ENCODE measurements around the gene OAT. TPM values are rescaled to one million over a fixed set of nuclear protein-coding genes. Genes with fewer than 3 reads are reported as not detected.

The OAT gene
- total and polyA plus RNA-seq, 12 donors = 15.1 to 46.9 (median 31.5) TPM

GRCh38 chr10:124388823-124389612 lies 29.7 kb downstream of the OAT start:
- Histone ChIP-seq H3K4me1 (peaks cover 0 to 12% (median 6%) of the 10 kb centered on the region in 9 donors), H3K9me3 (no peaks in the 10 kb centered on the region), H3K27ac (peak overlapping the region in 3 of 10 donors; percentile 19 to 79 (median 24)), H3K27me3 (peaks cover 0 to 5% (median 0%) of the 10 kb centered on the region in 7 donors), H3K36me3 (no peaks in the 10 kb centered on the region), H3K4me3 (peak overlapping the region; percentile 40 to 72 (median 60))
- intact Hi-C loops (cut with DNase I) = loop anchor here in 9 of 10 donors (1.0 to 10.0 kb wide), 5 partner anchors 392 to 807 kb away; no protein-coding TSS in a partner anchor
- peak; percentile 82 to 99 (median 98) for TF ChIP-seq CTCF (IDR thresholded peaks at IDR 0.05)
- ATAC-seq (peak; percentile 97 to 100 (median 99)), DNase-seq (peak; percentile 85 to 93)
- WGBS, 2 donors = 1 to 3% methylated on average over 73 to 74 of the region's 74 CpGs

GRCh38 chr10:124388476-124388822 lies 30.3 kb downstream of the OAT start:
- ATAC-seq (peak in 3 of 8 donors; percentile 5 to 24 (median 21)), DNase-seq (no peak)
- H3K27me3 ChIP-seq = peaks cover 0 to 5% (median 0%) of the 10 kb centered on the region in 7 donors
- intact Hi-C loops (cut with DNase I) = loop anchor here in 5 of 10 donors (2.0 to 10.0 kb wide), 3 partner anchors 394 to 806 kb away; no protein-coding TSS in a partner anchor
- peaks cover 0 to 12% (median 6%) of the 10 kb centered on the region in 9 donors for H3K4me1 ChIP-seq
- H3K27ac ChIP-seq = peak overlapping the region in 2 of 10 donors; percentile 24 to 79
- no peaks in the 10 kb centered on the region for H3K36me3 ChIP-seq
- H3K4me3 ChIP-seq = peak overlapping the region in 9 of 10 donors; percentile 44 to 72 (median 61)
- TF ChIP-seq CTCF (IDR thresholded peaks at IDR 0.05) = no peak
- H3K9me3 ChIP-seq = no peaks in the 10 kb centered on the region
- WGBS, 2 donors = 73 to 74% methylated on average over 9 of the region's 9 CpGs

DNA sequence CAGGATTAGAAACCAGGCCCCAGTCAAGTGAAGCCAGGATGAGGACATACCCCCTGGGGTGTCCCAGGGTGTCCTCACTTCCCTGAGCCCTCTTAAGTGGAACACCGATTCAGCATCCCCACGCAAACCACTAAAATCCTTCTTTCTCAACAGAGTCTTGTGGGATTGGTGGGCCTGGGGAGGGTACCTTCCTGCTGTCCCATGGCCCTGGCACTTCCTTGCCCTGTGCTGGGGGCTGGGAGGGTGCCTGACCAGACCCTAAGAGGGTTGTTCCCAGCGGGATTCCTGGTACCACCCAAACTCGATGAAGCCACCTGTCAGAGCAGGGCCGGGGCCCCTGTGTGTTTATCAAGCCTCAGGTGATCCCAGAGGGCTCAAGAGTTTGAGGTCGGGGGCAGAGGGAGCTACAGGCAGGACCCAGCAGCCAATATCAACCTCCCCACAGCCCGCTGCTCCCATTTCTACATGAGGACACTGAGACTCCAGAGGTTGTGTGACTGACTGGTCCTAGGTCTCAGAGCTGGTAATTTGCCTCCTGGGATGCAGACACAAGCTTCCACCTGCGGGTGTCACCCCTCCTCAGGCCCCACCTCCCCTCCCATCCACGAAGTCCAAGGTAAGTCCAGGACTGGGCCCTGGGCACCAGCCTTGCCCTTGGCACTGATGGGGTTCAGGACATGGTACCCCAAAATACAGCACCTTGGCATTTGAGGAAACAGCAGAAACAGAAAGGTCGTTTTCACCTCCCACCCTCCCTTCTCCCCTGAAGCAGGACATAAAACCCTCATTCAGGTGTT lies 31.4 kb downstream of the OAT start:
- 84 to 90% methylated on average over 10 of the region's 10 CpGs for WGBS, 2 donors
- intact Hi-C loops (cut with DNase I) = loop anchor here in 4 of 10 donors (5.0 to 10.0 kb wide), 2 partner anchors 802 to 805 kb away; no protein-coding TSS in a partner anchor

More for the DNA sequence above, 31.4 kb downstream of the OAT start:
- no peak for TF ChIP-seq CTCF (IDR thresholded peaks at IDR 0.05)
- no peak overlapping the region for H3K27ac ChIP-seq
- DNase-seq = no peak
- no peak overlapping the region for H3K4me3 ChIP-seq
- peaks cover 0 to 12% (median 6%) of the 10 kb centered on the region in 9 donors for H3K4me1 ChIP-seq
- H3K36me3 ChIP-seq = no peaks in the 10 kb centered on the region
- no peak for ATAC-seq
- no peaks in the 10 kb centered on the region for H3K9me3 ChIP-seq
- H3K27me3 ChIP-seq = peaks cover 0 to 5% (median 0%) of the 10 kb centered on the region in 7 donors

Data from heart right ventricle (tissue), 16 donors.